Fibroblast of villous mesenchyme (primary cell): ENCODE measurements around the gene GTF2I. TPM values are rescaled to one million over a fixed set of nuclear protein-coding genes. Genes with fewer than 3 reads are reported as not detected.

Source experiments
- DNase-seq: peaks from one replicate; pipeline ENCODE4 v3.0.0-alpha.2; 2010; ENCODE audit warnings: low read depth
- H3K4me3 ChIP-seq: 2 replicates; pipeline ENCODE4 v1.5.1; 2011; ENCODE audit warnings: low read depth, mild to moderate bottlenecking, low read length
- CTCF ChIP-seq: IDR thresholded peaks from 2 replicates; pipeline ENCODE4 v1.5.1; 2012; ENCODE audit warnings: low read depth, mild to moderate bottlenecking, low read length; ENCODE audit not compliant: insufficient read depth
- total RNA-seq: library from RNA; depleted of rRNA; stranded (reverse); fragments of >200 nt; gene quantifications from 2 replicates; pipeline ENCODE4 v1.2.3, GENCODE V29; 2012

Gene GTF2I
- total RNA-seq, 1 donor = 193 TPM

GRCh38 chr7:74653686-74654181 is 3.8 kb upstream of the GTF2I start:
- no peak for TF ChIP-seq CTCF
- no peak overlapping the region for H3K4me3 ChIP-seq
- no peak for DNase-seq

- TF ChIP-seq CTCF = no peak
- DNase-seq = no peak
- no peak overlapping the region for H3K4me3 ChIP-seq
These were observed 2.7 kb upstream of the GTF2I start for GRCh38 chr7:74654811-74655210.

GRCh38 chr7:74655324-74655723 is 2.2 kb upstream of the GTF2I start:
- DNase-seq = peak; percentile 28
- H3K4me3 ChIP-seq = no peak overlapping the region
- no peak for TF ChIP-seq CTCF

- H3K4me3 ChIP-seq = peak overlapping the region; percentile 76
- TF ChIP-seq CTCF = no peak
- DNase-seq = no peak
These were observed 1.6 kb upstream of the GTF2I start for GRCh38 chr7:74655768-74656440.

DNA sequence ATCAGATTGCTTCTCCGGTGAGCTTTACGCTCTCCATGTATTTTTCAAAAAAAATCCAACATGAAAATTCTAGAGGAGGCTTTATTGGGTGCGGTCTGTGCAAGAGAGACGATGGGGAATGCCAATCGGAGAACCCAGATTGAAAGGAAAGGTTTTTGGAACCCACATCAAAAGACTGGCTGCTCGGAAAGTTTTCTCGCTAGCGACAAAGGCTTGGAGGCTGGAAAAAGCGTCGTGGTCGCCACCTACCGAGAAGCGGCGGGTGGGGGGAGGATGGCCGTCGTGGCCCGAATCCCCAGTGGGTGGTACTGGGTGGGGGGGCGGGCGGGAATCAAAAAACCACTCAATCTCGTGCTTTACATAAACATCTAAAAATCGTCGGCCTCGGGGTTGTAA is 1.1 kb upstream of the GTF2I start:
- TF ChIP-seq CTCF = no peak
- peak; percentile 30 for DNase-seq
- H3K4me3 ChIP-seq = peak overlapping the region; percentile 76

DNA sequence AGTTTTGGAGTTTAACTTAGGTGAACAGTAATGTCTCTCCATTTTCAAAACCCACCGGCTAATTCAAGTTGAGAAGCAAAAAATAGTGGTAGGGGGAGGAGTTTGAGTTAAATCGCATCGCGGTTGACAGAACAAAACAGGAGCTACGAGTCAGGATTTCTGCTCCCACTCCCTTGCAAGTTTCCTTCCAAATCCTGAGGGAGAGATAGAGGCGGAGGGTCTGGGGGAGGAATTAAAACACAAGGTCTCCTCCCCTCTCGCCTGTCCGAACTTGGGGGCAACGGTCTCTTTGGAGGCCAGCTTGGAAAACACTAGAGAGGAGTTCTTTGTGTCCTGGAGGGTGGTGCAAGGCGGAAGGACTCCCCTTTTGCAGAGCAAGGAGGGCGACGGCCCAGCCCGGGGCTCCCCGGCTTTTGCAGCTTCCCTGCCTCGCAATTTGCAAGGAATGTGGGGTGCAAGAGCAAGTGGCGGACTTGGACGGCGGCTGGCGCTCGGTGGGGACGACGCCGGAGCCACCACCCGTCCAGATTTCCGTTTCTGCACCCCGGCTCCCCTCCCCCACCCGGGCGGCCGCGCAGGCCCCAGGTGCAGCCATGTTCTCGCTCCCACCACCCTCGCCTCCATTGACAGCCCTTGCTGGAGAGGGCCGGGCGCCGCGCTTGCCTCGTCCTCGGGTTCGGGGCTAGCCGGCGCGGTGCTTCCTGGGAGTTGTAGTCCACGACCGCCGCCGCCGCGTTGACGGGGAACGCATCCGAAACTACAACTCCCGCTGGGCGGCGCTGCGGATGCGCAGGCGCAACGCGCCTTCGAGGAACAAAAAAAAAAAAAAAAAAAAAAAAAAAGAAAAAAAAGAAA is 454 bp upstream of the GTF2I start:
- peak; percentile 24 for TF ChIP-seq CTCF
- H3K4me3 ChIP-seq = peak overlapping the region; percentile 76
- peak; percentile 98 for DNase-seq
